OCI-LY7 (cell line): Measurements from ENCODE around the gene PRR4.

Experiments
- EZH2phosphoT487 ChIP-seq: fragments of 200-600 bp; sonication (generic); IDR thresholded peaks from 2 replicates; pipeline ENCODE4 v1.6.1; 2018; ENCODE audit warnings: low read depth, borderline replicate concordance, mild to moderate bottlenecking, mixed run types, antibody characterized with exemption, low read length, moderate library complexity, mixed read lengths
- TF ChIP-seq, protein P1 (sequence below): fragments of 200-600 bp; sonication (generic); conservative IDR thresholded peaks from 2 replicates; pipeline ENCODE4 v1.5.1; 2014; ENCODE audit warnings: mild to moderate bottlenecking, antibody characterized with exemption, low read length, moderate library complexity, mixed read lengths

DNA sequence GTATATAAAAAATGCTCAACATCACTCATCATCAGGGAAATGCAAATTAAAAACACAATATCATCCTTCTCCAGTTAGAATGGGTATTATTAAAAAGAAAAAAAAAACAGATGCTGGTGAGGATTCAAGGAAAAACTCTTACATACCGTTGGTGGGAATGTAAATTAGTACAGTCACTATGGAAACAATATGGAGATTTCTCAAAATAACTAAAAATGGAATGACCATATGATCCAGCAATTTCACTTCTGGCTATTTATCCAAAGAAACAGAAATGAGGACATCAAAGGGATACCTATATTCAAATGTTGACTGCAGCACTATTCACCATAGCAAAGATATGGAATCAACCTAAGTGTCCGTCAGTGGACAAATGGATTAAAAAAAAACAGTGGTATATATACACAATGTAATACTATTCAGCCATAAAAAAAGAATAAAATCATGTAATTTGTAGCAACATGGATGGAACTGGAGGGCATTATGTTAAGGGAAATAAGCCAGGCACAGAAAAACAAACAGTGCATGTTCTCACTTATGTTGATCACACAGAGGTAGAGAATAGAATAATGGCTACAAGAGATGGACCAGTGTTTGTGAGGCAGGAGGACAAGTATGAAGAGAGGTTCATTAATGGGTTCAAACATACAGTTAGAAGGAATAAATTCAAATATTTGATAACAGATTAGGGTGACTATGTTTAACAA lies 14.4 kb upstream of the PRR4 start:
- TF ChIP-seq, protein P1, sequence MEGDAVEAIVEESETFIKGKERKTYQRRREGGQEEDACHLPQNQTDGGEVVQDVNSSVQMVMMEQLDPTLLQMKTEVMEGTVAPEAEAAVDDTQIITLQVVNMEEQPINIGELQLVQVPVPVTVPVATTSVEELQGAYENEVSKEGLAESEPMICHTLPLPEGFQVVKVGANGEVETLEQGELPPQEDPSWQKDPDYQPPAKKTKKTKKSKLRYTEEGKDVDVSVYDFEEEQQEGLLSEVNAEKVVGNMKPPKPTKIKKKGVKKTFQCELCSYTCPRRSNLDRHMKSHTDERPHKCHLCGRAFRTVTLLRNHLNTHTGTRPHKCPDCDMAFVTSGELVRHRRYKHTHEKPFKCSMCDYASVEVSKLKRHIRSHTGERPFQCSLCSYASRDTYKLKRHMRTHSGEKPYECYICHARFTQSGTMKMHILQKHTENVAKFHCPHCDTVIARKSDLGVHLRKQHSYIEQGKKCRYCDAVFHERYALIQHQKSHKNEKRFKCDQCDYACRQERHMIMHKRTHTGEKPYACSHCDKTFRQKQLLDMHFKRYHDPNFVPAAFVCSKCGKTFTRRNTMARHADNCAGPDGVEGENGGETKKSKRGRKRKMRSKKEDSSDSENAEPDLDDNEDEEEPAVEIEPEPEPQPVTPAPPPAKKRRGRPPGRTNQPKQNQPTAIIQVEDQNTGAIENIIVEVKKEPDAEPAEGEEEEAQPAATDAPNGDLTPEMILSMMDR = no peak
- TF ChIP-seq EZH2phosphoT487 = no peak
